GM12878 (cell line): ENCODE data around the gene MAP3K5. TPM values are rescaled to one million over a fixed set of nuclear protein-coding genes. Genes with fewer than 3 reads are reported as not detected.

Experiments used
- ATAC-seq: fragments of 200-7000 bp; cut with Tn5 transposase; 3 replicates; pipeline ENCODE4 v1.9.1; 2020; ENCODE audit warnings: mild to moderate bottlenecking, moderate library complexity
- BruUV-seq: library from RNA; stranded (reverse); fragments of 400-500 nt; replicated peaks from 2 replicates; lab custom pipeline; 2021; lab: Mats Ljungman, UMichigan
- CTCF ChIA-PET: fragments of 300-600 bp; sonication (Branson Sonifier 250); formaldehyde crosslinking; extraction: SDS; loops from one replicate; lab custom pipeline; 2021; ENCODE audit warnings: inconsistent platforms; lab: Yijun Ruan, JAX
- POLR2A ChIA-PET: fragments of 350-600 bp; formaldehyde crosslinking; extraction: SDS; loops from one replicate; lab custom pipeline; 2021; ENCODE audit warnings: inconsistent platforms; lab: Charles Lee
- RAD21 ChIA-PET: fragments of 300-600 bp; sonication (Branson Sonifier 250); formaldehyde crosslinking; loops from one replicate; lab custom pipeline; 2023; ENCODE audit warnings: antibody characterized with exemption; ENCODE audit not compliant: unreplicated experiment; lab: Charles Lee
- SMC1A ChIA-PET: fragments of 300-600 bp; sonication (Branson Sonifier 250); formaldehyde crosslinking; loops from one replicate; lab custom pipeline; 2023; ENCODE audit not compliant: unreplicated experiment, uncharacterized antibody; lab: Charles Lee
- DNase-seq: peaks from one replicate; pipeline ENCODE4 v3.0.0-alpha.2; 2011; ENCODE audit warnings: low read depth, low spot score
- FAIRE-seq: peaks from 3 replicates; lab custom pipeline; 2011; peaks lifted over from hg19 to GRCh38; lab: Jason Lieb, UNC
- H2AFZ ChIP-seq: 2 replicates; pipeline ENCODE4 v1.6.0; 2011; ENCODE audit warnings: low read depth, low read length, control low read depth; ENCODE audit not compliant: control insufficient read depth
- H3K27ac ChIP-seq: 2 replicates; pipeline ENCODE4 v1.5.1; 2011; ENCODE audit warnings: control low read depth; ENCODE audit not compliant: control insufficient read depth, insufficient read depth
- H3K27me3 ChIP-seq, 2 experiments: replicated peaks in 1 of 2; 2 replicates each; pipeline versions ENCODE4 v1.6.0 to v1.6.1; 2011; ENCODE audit warnings: low read length in 1 of 2; ENCODE audit not compliant: control insufficient read depth in 2 of 2, insufficient read depth in 2 of 2
- H3K36me3 ChIP-seq, 2 experiments: 2 replicates each; pipeline ENCODE4 v1.5.1; 2011; ENCODE audit warnings: low read length in 1 of 2; ENCODE audit not compliant: control insufficient read depth in 2 of 2, insufficient read depth in 2 of 2
- H3K4me1 ChIP-seq: 2 replicates; pipeline ENCODE4 v1.6.1; 2011; ENCODE audit warnings: mild to moderate bottlenecking, low read length, moderate library complexity, mixed read lengths; ENCODE audit not compliant: control insufficient read depth, insufficient read depth
- H3K4me2 ChIP-seq: 2 replicates; pipeline ENCODE4 v1.6.0; 2011; ENCODE audit warnings: control low read depth; ENCODE audit not compliant: control insufficient read depth, insufficient read depth
- H3K4me3 ChIP-seq: fragments of 200-600 bp; sonication (generic); 2 replicates; pipeline ENCODE4 v1.5.1; 2016
- H3K79me2 ChIP-seq: 2 replicates; pipeline ENCODE4 v1.6.0; 2011; ENCODE audit warnings: low read length; ENCODE audit not compliant: control insufficient read depth, insufficient read depth
- H3K9ac ChIP-seq: 2 replicates; pipeline ENCODE4 v1.8.0; 2011; ENCODE audit warnings: low read length, control low read depth, mixed read lengths; ENCODE audit not compliant: control insufficient read depth, insufficient read depth
- H3K9me3 ChIP-seq: replicated peaks from 3 replicates; pipeline ENCODE4 v1.5.1; 2011; ENCODE audit warnings: mild to moderate bottlenecking, low read length; ENCODE audit not compliant: control insufficient read depth, insufficient read depth
- H4K20me1 ChIP-seq: 2 replicates; pipeline ENCODE4 v1.6.0; 2011; ENCODE audit not compliant: control insufficient read depth, insufficient read depth
- BCLAF1 ChIP-seq: fragments of 450-650 bp; IDR thresholded peaks from 2 replicates; pipeline ENCODE4 v1.6.1; 2017; ENCODE audit warnings: antibody characterized with exemption, mild to moderate bottlenecking, moderate library complexity
- BMI1 ChIP-seq: fragments of 450-650 bp; IDR thresholded peaks from 2 replicates; pipeline ENCODE4 v1.6.1; 2016; ENCODE audit warnings: mild to moderate bottlenecking, moderate library complexity, borderline replicate concordance
- CEBPB ChIP-seq, 2 experiments: fragments of 150-350 bp in 1 of 2; IDR thresholded peaks; 2 replicates each; pipeline ENCODE4 v1.6.1; 2012 to 2014; ENCODE audit warnings: low read depth in 2 of 2, low read length in 2 of 2, borderline replicate concordance in 1 of 2, inconsistent platforms in 1 of 2
- E4F1 ChIP-seq: fragments of 450-650 bp; IDR thresholded peaks from 2 replicates; pipeline ENCODE4 v1.6.1; 2018; ENCODE audit warnings: borderline replicate concordance, mild to moderate bottlenecking; ENCODE audit not compliant: partially characterized antibody
- EZH2 ChIP-seq: IDR thresholded peaks from 2 replicates; pipeline ENCODE4 v1.6.1; 2012; ENCODE audit warnings: low read depth, mild to moderate bottlenecking, control low read depth, inconsistent platforms, low read length, borderline replicate concordance; ENCODE audit not compliant: control insufficient read depth
- GABPA ChIP-seq: IDR thresholded peaks from 2 replicates; pipeline ENCODE4 v1.6.1; 2014; ENCODE audit warnings: antibody characterized with exemption, low read depth, mild to moderate bottlenecking, inconsistent platforms
- HCFC1 ChIP-seq: fragments of 150-350 bp; IDR thresholded peaks from 2 replicates; pipeline ENCODE4 v1.6.1; 2014; ENCODE audit warnings: low read length
- MEF2B ChIP-seq: fragments of 450-650 bp; IDR thresholded peaks from 2 replicates; pipeline ENCODE4 v1.6.1; 2018; ENCODE audit warnings: mild to moderate bottlenecking, moderate library complexity; ENCODE audit not compliant: partially characterized antibody, poor library complexity, severe bottlenecking
- RUNX3 ChIP-seq: IDR thresholded peaks from 2 replicates; pipeline ENCODE4 v1.6.1; 2012; ENCODE audit warnings: low read length, inconsistent platforms
- SUZ12 ChIP-seq: fragments of 200-600 bp; sonication (generic); IDR thresholded peaks from one replicate; pipeline ENCODE4 v1.6.1; 2018; ENCODE audit warnings: antibody characterized with exemption, mild to moderate bottlenecking; ENCODE audit not compliant: unreplicated experiment
- TARDBP ChIP-seq: IDR thresholded peaks from 2 replicates; pipeline ENCODE4 v1.6.1; 2016; ENCODE audit warnings: borderline replicate concordance
- WRNIP1 ChIP-seq: IDR thresholded peaks from 2 replicates; pipeline ENCODE4 v1.6.1; 2011; ENCODE audit warnings: low read depth, low read length, improper control_type of control experiment, borderline replicate concordance
- ZNF384 ChIP-seq: IDR thresholded peaks from 2 replicates; pipeline ENCODE4 v1.6.1; 2012; ENCODE audit warnings: low read depth, mild to moderate bottlenecking, low read length, improper control_type of control experiment, borderline replicate concordance
- WGBS: methylation state at CpG from one replicate; pipeline ENCODE4 v1.1.6; 2016; ENCODE audit warnings: low lambda C conversion rate; ENCODE audit not compliant: insufficient replicate concordance, insufficient coverage; ENCODE audit errors: missing lambda C conversion rate; 5-methylcytosine and 5-hydroxymethylcytosine counted together
- in situ Hi-C: fragments of 300-500 bp; cut with MboI; formaldehyde crosslinking; loops from 9 replicates; pipeline ENCODE4 v1.14.3; 2018; ENCODE audit warnings: mixed read lengths
- intact Hi-C: fragments of 100-400 bp; cut with micrococcal nuclease; formaldehyde crosslinking; loops from one replicate; pipeline ENCODE4 v1.14.2; 2022; ENCODE audit not compliant: unreplicated experiment
- polyA plus RNA-seq, 11 experiments: library from polyadenylated mRNA; depleted of rRNA in 4 of 11; unstranded in 6 of 11; stranded (reverse) in 5 of 11; fragments of >200 nt; fragmentation: Nextera tagmentation in 4 of 11; fragmentation: Illumina TruSeq in 1 of 11; extraction: Ambion mirVana in 4 of 11; extraction: Trizol in 1 of 11; gene quantifications; 1 replicate in 1 of 11; 2 replicates in 10 of 11; pipeline versions ENCODE4 v1.2.1 to v1.2.3, GENCODE V29; 2011 to 2016; ENCODE audit warnings: inconsistent platforms in 2 of 11, missing spikeins in 2 of 11, low read depth in 1 of 11
- total RNA-seq, 4 experiments: library from RNA; depleted of rRNA in 3 of 4; stranded (reverse); fragments of >200 nt in 3 of 4; fragmentation: Illumina TruSeq in 1 of 4; extraction: Trizol in 1 of 4; gene quantifications; 2 replicates each; pipeline versions ENCODE4 v1.2.1 to v1.2.3, GENCODE V29; 2013 to 2021
- TF ChIP-seq, protein P1 (sequence below), 3 experiments: IDR thresholded peaks in 2 of 3; conservative IDR thresholded peaks in 1 of 3; 2 replicates each; pipeline ENCODE4 v1.5.1; 2011; ENCODE audit warnings: low read depth in 3 of 3, low read length in 3 of 3, mild to moderate bottlenecking in 3 of 3, control low read depth in 2 of 3, moderate library complexity in 2 of 3, inconsistent platforms in 1 of 3, mixed read lengths in 1 of 3; ENCODE audit not compliant: control insufficient read depth in 2 of 3, insufficient read depth in 1 of 3; ENCODE audit errors: extremely low read depth in 1 of 3

MAP3K5 gene
- total and polyA plus RNA-seq, 10 of the 15 experiments (the other 5 are each of a cell fraction or from before 2014, with no cell fraction given) = 5.4 to 34.3 (median 26.4) TPM

GRCh38 chr6:136549300-136550044 is 242.8 kb downstream of the MAP3K5 start:
- ChIA-PET CTCF (interaction anchor here (1.2 to 1.4 kb wide), 2 partner anchors 14 to 26 kb away, joined by 3 read pairs; no protein-coding TSS in a partner anchor), SMC1A (no interaction called here), RAD21 (no interaction called here), POLR2A (no interaction called here)
- DNase-seq = no peak
- no peaks in the 10 kb centered on the region; the same call in 1 of the 2 replicates for H4K20me1 ChIP-seq
- ATAC-seq = no peak; the same call in 2 of the 3 replicates
- no peaks in the 10 kb centered on the region for H3K79me2 ChIP-seq
- FAIRE-seq = no peak
- peak overlapping the region; percentile 70 for H3K4me2 ChIP-seq
- no peak overlapping the region for H2AFZ ChIP-seq
- H3K9me3 ChIP-seq = no peaks in the 10 kb centered on the region
- 24% methylated on average over 29 of the region's 42 CpGs for WGBS
- peaks cover 9% of the 10 kb centered on the region; the same call in 1 of the 2 replicates for H3K4me1 ChIP-seq
- H3K4me3 ChIP-seq = peak overlapping the region; percentile 70
- H3K27ac ChIP-seq = no peak overlapping the region
- peaks cover 0 to 7% of the 10 kb centered on the region in 2 experiments; a peak in 3 of 4 replicates for H3K27me3 ChIP-seq
- in situ Hi-C loops = no loop called here
- intact Hi-C loops = loop anchor here (10.0 kb wide), 1 partner anchor 205 kb away; no protein-coding TSS in a partner anchor
- H3K9ac ChIP-seq = no peak overlapping the region
- BruUV-seq = no TSS peak
- H3K36me3 ChIP-seq = no peaks in the 10 kb centered on the region
- TF ChIP-seq EZH2 (no peak), TARDBP (no peak), RUNX3 (no peak), CEBPB (IDR thresholded peaks at IDR 0.05; ENCODE audit: borderline replicate concordance in 1 of 2, low read depth in 2 of 2, low read length in 2 of 2) (no peak), ZNF384 (no peak), WRNIP1 (no peak), HCFC1 (no peak), SUZ12 (peak; percentile 19), BCLAF1 (no peak), BMI1 (peak; percentile 15; the same call in 1 of the 2 replicates), GABPA (no peak), MEF2B (no peak), E4F1 (no peak)
- TF ChIP-seq, protein P1, sequence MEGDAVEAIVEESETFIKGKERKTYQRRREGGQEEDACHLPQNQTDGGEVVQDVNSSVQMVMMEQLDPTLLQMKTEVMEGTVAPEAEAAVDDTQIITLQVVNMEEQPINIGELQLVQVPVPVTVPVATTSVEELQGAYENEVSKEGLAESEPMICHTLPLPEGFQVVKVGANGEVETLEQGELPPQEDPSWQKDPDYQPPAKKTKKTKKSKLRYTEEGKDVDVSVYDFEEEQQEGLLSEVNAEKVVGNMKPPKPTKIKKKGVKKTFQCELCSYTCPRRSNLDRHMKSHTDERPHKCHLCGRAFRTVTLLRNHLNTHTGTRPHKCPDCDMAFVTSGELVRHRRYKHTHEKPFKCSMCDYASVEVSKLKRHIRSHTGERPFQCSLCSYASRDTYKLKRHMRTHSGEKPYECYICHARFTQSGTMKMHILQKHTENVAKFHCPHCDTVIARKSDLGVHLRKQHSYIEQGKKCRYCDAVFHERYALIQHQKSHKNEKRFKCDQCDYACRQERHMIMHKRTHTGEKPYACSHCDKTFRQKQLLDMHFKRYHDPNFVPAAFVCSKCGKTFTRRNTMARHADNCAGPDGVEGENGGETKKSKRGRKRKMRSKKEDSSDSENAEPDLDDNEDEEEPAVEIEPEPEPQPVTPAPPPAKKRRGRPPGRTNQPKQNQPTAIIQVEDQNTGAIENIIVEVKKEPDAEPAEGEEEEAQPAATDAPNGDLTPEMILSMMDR (IDR thresholded peaks at IDR 0.05 in 2 of 3, conservative IDR thresholded peaks at IDR 0.05 in 1 of 3; ENCODE audit: control insufficient read depth in 2 of 3, extremely low read depth in 1 of 3, insufficient read depth in 1 of 3, low read depth in 3 of 3, low read length in 3 of 3) = no peak
